ENCODE measurements around the gene FANCL.
"Not testable (repeated sequence)": the region's sequence is repeated elsewhere in the genome, so short reads cannot be mapped to it uniquely, and the experiment has no call there.

The FANCL gene

DNA sequence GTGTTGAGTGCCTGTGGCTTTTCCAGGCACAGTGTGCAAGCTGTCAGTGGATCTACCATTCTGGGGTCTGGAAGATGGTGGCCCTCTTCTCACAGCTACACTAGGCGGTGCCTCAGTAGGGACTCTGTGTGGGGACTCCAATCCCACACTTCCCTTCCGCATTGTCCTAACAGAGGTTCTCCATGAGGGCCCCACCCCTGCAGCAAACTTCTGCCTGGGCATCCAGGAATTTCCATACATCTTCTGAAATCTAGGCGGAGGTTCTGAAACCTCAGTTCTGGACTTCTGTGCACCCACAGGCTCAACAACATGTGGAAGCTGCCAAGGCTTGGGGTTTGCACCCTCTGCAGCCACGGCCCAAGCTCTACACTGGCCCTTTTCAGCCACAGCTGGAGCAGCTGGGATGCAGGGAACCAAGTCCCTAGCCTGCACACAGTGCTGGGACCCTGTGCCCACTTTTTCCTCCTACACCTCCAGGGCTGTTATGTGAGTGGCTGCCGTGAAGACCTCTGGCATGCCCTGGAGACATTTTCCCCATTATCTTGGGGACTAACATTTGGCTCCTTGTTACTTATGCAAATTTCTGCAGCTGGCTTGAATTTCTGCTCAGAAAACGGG lies 30.1 kb downstream of the FANCL start:
- not testable (repeated sequence) for DNase-seq (ENCODE audit: low read depth); H3K4me3 ChIP-seq (ENCODE audit: low read depth, low read length)

DNA sequence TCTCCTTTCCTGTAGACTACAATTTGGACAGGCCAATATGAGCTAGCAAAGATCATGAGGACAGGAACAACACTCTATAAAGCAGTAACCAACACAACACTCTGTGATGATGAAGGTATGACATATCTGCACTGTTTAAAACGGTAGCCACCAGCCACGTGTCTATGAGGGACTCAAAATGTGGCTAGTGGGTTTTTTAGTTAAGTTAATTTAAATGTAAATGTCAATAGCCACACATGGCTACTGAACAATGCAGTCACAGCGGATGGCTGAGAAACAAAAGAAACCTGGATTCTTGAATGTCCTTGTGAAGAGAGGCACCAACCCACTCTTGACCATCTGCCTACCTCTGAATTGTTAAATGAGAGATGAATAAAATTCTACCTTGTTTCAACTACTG lies 33.9 kb downstream of the FANCL start:
- no peak for DNase-seq (ENCODE audit: low read depth)

DNA sequence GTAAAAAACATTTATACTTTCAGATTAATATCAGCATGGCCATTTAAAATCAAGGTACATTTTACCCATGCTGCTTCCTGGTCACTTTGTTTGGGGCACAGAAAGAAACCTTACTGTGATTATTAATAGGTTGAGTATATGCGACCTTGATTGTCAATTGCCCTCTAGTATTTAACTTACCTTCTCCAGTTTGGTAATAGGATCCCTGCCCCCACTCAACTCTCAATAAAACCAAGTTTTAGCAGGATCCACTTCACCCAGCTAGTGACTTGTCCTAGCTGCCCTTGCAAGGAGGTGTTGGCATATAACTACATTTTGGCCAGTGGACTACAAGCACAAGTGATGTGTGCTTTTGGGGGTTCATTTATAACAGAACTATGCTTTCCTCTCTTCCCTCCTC lies 34.3 kb downstream of the FANCL start:
- H3K4me3 ChIP-seq (ENCODE audit: low read depth, low read length) = no peak overlapping the region
- no peak for DNase-seq (ENCODE audit: low read depth)

More for the DNA sequence above, 33.9 kb downstream of the FANCL start:
- no peak overlapping the region for H3K4me3 ChIP-seq (ENCODE audit: low read depth, low read length)

DNA sequence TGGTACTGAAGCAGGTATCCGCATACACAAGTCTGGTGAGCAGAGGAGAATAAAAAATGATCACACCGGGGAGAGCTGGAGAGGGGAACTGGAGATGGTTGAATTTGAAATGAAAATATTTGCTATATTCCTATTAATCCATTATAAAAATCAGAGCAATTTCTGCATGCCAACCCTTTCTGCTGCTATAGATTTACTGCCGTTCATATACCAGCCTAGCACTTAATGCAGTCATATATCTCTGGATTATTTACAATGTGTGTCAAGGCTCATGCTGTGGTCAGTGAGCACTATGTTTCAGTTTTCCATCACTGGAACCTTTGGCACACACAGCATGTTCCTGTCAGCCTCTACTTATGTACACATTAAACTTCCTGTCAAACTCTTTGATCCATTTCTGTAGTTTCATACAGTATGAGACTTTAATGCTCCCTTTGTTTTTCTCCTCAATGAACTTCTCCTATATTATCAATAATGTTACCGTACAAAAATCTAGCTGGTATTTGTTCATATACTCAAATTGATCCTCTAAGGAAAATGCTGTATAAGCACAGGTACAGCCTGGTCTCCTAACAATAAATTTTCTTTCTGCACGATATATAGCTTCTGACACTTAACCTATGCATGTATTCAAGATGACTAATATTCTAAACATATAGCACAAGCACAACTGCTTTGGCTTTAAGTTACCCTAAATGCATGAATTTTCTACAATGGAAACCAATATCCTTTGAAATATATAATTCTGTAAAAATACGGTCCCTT lies 36.7 kb downstream of the FANCL start:
- peak; percentile 9 for DNase-seq (ENCODE audit: low read depth)
- H3K4me3 ChIP-seq (ENCODE audit: low read depth, low read length) = no peak overlapping the region

DNA sequence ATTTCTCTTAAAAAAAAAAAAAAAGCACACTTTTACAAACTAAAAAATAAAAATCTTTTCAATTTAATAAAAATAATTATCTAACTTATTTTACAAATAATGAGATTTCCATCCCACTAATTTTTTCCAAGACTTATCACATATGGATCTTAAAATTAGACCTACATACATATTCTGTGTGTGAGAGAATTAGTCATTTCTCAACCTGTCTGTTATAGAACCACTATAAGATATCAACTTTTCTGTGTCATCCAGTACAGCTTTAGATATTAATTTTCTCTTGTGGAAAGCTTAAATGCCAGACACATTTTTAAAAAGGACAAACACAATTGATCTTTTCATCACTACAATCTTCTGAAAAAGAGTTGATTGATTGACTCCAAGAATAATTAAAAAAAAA lies 38.1 kb downstream of the FANCL start:
- H3K4me3 ChIP-seq (ENCODE audit: low read depth, low read length) = no peak overlapping the region
- DNase-seq (ENCODE audit: low read depth) = no peak

DNA sequence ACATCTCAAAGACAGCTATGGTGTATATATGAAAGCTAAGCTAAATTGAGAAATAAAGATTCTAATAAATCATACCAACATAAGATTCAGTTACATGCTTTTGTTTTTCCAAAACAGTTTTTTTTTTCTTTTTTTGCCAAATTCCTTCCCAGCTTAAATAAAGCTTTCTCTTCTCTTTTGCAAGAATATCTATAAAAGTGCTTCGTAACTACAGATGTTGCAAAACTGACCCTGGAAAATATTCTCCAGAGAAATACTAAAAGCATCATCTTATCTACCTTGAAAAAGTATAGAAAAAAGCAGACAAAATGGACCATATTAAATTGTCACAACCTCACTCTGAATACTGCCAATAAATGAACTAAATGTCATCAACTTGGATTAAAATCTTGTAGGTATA lies 38.7 kb downstream of the FANCL start:
- DNase-seq (ENCODE audit: low read depth) = no peak

DNA sequence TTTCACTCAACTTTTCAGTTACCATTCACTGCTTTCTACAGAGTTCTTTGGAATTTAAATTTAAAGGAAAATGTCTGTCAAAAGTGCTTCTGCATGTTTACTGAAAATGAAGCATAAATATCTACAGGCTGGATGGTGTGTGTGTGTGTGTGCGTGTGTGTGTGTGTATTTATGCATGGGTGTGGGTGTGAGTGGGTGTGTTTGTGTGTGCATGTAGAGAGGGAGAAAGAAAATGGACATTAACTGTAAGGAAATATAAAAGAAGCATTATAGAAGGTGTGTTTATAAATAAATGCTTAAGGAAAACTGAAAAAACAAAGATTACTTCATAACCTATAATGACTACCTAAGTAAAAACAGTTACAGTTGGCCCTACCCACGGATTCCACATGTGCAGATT lies 43.2 kb downstream of the FANCL start:
- H3K4me3 ChIP-seq (ENCODE audit: low read depth, low read length) = no peak overlapping the region
- DNase-seq (ENCODE audit: low read depth) = no peak

More for the DNA sequence above, 38.7 kb downstream of the FANCL start:
- H3K4me3 ChIP-seq (ENCODE audit: low read depth, low read length) = no peak overlapping the region

DNA sequence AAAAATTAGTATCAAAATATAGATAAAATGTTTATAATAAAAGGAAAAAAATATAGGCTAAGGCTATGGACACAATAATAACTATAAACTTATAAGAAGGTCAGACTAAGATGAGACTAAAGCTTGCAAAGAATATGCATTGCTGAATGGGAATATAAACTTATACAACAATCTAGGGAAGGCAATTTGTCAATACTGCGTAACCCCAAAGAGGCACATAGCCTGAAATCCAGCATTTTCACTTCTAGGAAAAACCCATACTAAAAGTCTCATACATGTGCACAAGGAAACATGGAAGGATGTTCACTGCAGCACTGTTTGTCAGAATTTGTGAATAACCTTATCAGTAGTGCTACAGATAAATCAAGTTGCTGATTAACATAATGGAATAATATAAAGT lies 45.5 kb downstream of the FANCL start:
- no peak for DNase-seq (ENCODE audit: low read depth)
- no peak overlapping the region for H3K4me3 ChIP-seq (ENCODE audit: low read depth, low read length)

DNA sequence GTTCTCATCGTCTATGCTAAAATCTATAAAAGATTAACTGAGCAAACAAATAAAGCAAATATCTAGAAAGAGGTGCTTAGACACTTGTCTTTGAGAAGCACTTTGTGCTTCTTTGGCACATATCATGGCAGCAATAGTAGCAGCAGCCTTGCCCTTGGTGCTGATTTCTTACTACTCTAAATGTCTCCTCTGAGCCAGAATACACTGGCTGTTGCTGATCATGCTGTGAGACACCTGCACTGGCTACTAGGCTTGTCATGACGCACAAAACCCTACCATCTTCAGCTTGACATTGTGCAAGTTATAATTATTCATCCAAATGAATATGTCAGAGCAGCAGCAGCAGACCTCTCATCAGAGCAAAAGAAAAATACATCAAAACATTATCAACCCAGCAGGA lies 46.7 kb downstream of the FANCL start:
- H3K4me3 ChIP-seq (ENCODE audit: low read depth, low read length) = no peak overlapping the region

DNA sequence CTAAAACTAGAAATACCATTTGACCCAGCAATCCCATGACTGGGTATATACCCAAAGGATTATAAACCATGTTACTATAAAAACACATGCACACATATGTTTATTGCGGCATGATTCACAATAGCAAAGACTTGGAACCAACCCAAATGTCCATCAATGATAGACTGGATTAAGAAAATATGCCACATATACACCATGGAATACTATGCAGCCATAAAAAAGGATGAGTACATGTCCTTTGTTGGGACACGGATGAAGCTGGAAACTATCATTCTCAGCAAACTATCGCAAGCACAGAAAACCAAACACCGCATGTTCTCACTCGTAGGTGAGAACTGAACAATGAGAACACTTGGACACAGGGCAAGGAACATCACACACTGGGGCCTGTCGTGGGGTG lies 54.1 kb downstream of the FANCL start:
- H3K4me3 ChIP-seq (ENCODE audit: low read depth, low read length); DNase-seq (ENCODE audit: low read depth): not testable (repeated sequence)

More for the DNA sequence above, 46.7 kb downstream of the FANCL start:
- DNase-seq (ENCODE audit: low read depth) = no peak

DNA sequence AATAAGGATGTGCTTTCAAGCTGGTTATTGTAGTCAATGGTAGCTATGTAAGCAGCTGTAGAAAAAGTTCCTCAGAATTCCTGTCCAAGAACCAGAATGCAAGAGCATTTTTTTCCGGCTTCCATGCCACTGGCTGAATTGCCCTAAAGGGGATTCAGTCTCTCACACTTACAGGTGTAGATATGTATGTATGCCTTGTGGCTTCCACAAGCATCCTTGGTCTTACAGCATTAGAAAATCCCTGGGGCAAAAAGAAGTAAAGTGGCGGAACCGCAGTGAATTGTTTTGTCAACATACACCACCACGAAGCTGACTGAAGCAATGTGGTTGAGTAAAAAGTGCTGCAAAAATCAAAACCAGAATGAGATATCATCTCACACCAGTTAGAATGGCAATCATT lies 54.6 kb downstream of the FANCL start:
- no peak overlapping the region for H3K4me3 ChIP-seq (ENCODE audit: low read depth, low read length)
- no peak for DNase-seq (ENCODE audit: low read depth)

DNA sequence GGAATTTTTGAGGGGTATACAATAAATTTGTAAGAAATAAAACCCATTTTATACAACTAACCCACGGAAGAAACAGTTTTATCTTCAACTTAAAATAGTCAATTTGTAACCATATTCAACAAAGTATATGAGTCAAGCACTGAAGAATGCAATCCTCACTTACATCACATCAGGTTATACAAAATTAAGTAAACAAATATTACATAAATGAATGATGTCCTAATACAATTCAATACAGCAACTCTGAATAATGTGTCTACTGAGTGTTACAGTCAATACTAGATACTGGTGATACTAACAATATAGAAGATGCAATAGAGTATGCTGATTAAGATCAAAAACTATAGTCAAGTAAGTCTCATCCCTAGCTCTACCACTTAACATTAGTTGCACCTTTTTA lies 58.6 kb downstream of the FANCL start:
- H3K4me3 ChIP-seq (ENCODE audit: low read depth, low read length) = no peak overlapping the region
- no peak for DNase-seq (ENCODE audit: low read depth)

DNA sequence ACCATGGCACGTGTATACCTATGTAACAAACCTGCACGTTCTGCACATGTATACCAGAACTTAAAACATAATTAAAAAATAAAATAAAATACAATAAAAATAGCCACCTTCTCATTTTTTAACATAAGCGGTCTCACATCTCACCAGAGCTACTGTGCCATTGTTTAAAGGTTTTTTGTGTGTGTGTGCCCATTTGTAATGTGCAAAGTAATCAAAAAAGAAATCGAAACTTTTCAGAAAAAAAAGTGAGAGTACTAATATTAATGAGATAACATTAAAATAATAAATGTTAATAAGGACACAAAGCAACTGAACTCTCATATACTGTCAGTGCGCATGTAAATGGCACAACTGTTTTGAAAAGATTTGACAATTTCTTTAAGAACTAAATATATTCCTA lies 60.5 kb downstream of the FANCL start:
- no peak overlapping the region for H3K4me3 ChIP-seq (ENCODE audit: low read depth, low read length)
- DNase-seq (ENCODE audit: low read depth) = no peak

DNA sequence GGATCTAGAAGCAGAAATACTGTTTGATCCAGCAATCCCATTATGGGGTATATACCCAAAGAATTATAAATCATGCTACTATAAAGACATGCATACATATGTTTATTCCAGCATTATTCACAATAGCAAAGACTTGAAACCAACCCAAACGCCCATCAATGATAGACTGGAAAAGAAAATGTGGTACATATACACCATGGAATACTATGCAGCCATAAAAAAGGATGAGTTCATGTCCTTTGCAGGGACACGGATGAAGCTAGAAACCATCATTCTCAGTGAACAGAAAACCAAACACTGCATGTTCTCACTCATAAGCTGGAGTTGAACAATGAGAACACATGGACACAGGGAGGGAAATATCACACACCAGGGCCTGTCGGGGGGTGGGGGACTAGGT lies 61.0 kb downstream of the FANCL start:
- not testable (repeated sequence) for H3K4me3 ChIP-seq (ENCODE audit: low read depth, low read length); DNase-seq (ENCODE audit: low read depth)

DNA sequence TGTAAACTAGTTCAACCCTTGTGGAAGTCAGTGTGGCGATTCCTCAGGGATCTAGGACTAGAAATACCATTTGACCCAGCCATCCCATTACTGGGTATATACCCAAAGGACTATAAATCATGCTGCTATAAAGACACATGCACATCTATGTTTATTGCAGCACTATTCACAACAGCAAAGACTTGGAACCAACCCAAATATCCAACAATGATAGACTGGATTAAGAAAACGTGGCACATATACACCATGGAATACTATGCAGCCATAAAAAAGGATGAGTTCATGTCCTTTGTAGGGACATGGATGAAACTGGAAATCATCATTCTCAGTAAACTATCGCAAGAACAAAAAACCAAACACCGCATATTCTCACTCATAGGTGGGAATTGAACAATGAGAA lies 63.9 kb downstream of the FANCL start:
- not testable (repeated sequence) for H3K4me3 ChIP-seq (ENCODE audit: low read depth, low read length); DNase-seq (ENCODE audit: low read depth)

DNA sequence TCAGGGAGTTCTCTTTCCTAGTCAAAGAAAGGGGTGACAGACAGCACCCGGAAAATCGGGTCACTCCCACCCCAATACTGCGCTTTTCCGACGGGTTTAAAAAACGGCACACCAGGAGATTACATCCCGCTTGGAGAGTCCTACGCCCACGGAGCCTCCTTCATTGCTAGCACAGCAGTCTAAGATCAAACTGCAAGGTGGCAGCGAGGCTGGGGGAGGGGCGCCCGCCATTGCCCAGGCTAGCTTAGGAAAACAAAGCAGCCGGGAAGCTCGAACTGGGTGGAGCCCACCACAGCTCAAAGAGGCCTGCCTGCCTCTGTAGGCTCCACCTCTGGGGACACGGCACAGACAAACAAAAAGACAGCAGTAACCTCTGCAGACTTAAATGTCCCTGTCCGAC lies 69.3 kb downstream of the FANCL start:
- not testable (repeated sequence) for H3K4me3 ChIP-seq (ENCODE audit: low read depth, low read length); DNase-seq (ENCODE audit: low read depth)

DNA sequence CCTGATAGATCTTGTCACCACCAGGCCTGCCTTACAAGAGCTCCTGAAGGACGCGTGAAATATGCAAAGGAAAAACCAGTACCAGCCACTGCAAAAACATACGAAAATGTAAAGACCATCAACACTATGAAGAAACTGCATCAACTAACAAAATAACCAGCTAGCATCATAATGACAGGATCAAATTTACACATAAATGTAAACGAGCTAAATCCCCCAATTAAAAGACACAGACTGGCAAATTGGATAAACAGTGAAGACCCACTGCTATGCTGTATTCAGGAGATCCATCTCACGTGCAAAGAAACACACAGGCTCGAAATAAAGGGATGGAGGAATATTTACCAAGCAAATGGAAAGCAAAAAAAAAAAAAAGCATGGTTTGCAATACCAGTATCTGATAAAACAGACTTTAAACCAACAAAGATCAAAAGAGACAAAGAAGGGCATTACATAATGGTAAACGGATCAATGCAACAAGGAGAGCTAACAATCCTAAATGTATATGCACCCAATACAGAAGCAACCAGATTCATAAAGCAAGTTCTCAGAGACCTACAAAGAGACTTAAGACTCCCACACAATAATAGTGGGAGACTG lies 70.7 kb downstream of the FANCL start:
- not testable (repeated sequence) for DNase-seq (ENCODE audit: low read depth); H3K4me3 ChIP-seq (ENCODE audit: low read depth, low read length)

DNA sequence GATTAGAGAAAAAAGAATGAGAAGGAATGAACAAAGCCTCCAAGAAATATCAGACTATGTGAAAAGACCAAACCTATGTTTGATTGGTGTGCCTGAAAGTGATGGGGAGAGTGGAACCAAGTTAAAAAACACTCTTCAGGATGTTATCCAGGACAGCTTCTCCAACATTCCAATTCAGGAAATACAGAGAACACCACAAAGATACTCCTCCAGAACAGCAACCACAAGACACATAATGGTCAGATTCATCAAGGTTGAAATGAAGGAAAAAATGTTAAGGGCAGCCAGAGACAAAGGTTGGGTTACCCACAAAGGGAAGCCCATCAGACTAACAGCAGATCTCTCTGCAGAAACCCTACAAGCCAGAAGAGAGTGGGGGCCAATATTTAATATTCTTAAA lies 71.3 kb downstream of the FANCL start:
- H3K4me3 ChIP-seq (ENCODE audit: low read depth, low read length); DNase-seq (ENCODE audit: low read depth): not testable (repeated sequence)

DNA sequence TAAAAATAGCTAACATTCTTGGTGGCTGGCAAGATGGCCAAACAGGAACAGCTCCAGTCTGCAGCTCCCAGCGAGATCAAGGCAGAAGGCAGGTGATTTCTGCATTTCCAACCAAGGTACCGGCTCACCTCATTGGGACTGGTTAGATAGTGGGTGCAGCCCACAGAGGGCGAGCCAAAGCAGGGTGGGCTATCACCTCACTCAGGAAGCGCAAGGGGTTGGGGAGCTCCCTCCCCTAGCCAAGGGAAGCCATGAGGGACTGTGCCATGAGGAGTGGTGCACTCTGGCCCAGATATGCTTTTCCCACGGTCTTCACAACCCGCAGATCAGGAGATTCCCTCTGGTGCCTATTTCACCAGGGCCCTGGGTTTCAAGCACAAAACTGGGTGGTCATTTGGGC lies 73.0 kb downstream of the FANCL start:
- DNase-seq (ENCODE audit: low read depth); H3K4me3 ChIP-seq (ENCODE audit: low read depth, low read length): not testable (repeated sequence)

DNA sequence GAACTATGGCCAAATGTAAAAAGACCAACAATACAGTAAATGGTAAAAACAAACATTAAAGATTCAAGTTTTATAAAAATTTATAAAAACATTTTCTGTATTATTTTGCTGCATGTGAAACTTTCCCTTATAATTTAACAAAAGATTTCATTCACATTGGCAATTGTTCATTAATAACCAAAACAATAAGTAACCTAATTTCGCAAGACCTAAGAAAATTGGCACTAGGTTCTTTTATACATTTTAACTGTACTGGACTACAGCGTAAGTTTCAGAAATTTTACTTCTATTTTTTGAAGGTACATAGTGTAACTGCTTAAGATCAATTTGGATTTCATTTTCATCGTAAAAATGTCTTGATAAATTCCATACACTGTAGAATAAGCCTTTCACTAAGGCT lies 77.2 kb downstream of the FANCL start:
- no peak overlapping the region for H3K4me3 ChIP-seq (ENCODE audit: low read depth, low read length)
- DNase-seq (ENCODE audit: low read depth) = no peak

DNA sequence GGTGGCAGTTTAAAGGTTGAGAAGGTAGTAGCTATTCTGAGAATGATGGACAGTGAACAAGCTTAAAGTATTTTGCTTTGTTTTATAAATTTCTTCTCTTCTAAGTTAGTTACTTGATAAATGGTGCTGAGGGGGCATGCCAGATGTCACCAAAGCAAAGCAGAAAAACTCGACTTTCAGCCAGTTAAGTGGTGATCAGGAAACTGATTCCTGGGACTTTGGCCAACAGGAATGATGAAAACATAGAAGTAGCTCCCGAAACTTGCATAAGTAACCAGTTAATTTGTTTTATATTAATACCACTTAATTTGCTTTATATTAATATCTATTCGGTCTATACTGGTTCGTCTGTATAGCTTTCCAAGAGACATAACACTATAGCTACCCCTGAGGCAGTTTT lies 82.6 kb downstream of the FANCL start:
- H3K4me3 ChIP-seq (ENCODE audit: low read depth, low read length) = no peak overlapping the region
- no peak for DNase-seq (ENCODE audit: low read depth)

Measured in skeletal muscle cell (primary cell).